Measurements from ENCODE around the gene CACNB1.

The CACNB1 gene

GRCh38 chr17:39225308-39225958, 28.0 kb upstream of the CACNB1 start, which contains the start of gene STAC2:
TSS of gene STAC2 (minus strand) at chr17:39225945. CDS start at chr17:39225502, 443 bp downstream.
- no peak for DNase-seq

GRCh38 chr17:39224778-39225307, 27.4 kb upstream of the CACNB1 start:
- DNase-seq: no peak

DNA sequence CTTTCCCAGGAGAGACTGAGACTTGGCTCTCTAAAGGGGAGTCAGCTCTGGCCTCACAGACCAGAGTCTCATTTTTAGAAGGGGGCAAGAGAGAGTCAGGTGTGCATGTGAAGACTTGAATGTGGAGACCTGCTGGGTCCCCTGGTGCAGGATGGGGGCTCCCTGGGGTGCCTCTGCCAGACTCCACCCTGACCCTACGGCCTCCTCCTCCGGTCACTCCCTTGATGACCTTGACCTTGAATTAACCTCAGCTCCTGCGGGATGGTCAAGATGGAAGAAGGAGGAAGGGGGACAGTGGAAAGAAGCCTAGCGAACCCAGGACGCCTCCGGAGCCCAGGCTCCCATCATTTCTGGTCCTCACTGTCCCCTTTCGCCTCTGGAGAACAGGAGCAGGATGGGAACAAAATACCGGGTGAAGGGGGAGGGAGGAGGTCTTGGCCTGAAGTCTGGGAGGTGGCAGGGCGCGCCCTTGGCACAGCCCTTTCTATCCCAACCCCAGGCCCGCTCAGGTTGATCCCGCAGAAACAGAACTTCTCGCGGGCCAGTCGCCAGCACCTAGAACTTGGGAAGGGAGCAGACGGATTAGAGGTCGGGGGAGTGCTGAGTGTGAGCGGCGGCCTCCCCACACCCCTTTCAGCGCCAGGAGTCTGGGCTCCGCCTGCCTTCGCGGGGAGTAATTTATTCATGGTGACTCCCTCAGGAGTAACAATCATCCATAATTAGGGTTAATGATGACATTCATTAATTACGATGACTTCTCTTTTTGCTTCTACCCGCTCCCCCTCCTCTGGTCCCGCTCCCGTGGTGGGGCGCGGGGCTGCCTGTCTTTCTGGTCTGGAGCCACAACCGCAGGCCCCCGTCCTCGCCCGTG, 26.7 kb upstream of the CACNB1 start:
- no peak for DNase-seq

DNA sequence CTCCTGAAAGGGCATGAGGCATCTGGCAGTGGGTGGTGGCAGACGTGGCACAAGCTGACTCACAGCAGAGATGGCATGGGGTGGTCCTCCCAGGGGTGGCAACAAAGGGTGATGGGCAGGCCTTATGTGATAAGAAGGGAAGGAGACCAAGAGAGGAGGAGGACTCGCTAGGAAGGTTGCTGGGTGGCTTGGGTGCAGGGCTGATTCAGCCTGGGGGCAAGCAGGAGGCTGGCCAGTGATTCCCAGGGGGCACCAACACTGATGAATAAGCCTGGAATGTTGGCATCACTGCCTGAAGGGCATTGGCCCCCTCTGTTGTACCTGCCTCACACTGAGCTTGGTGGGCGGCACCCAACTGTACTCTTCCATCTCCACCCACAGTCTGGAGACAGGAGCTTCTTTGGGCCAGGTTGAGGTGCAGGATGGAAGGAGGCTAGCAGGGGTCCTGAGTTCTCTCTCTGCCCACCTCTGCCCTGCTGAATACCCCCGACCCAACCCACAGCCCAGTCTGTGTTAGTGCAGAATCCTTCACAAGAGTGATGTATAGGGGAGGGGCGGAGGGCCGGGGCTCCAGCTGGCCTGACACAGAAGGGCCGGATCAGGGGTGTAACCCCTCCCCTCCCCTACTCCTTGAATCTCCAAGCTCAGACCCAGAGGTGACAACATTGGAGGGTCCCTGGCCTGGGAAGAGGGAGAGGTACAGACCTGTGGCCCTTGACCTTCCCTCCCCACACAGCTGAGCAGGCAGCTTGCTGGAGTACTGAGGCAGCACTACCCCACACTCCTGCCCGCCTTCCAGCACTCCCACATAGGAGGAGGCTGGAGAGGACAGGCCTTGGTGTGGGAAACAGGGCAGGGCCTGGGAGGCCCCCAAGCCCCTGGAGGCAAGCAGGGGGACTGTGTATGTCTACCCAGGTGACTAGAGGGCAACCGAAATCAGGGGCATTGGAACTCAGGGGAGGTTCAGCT, 25.7 kb upstream of the CACNB1 start:
- no peak for DNase-seq

DNA sequence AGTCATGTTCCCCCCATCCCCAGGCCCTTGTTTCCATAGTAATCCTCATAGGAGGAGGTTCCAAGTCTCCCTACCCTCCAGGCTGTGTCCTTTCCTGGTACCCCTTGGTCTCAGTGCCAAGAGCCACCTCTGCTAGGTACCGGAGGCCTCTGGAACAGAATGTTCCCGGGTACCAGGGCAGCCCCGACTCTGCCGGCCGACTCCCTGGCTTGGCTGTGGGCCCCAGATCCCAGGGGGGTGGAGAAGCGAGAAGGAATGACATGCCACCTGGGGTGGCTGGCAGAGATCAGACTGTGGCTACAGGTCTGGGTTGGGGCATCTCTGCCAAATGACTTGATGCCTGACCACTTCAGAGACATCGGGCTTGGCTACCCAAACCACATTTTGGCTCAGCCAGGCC, 24.7 kb upstream of the CACNB1 start:
- DNase-seq: no peak

- no peak for DNase-seq
Measured at GRCh38 chr17:39221572-39221971, 24.1 kb upstream of the CACNB1 start.

GRCh38 chr17:39219647-39220154, 22.2 kb upstream of the CACNB1 start:
- no peak for DNase-seq

GRCh38 chr17:39218906-39219305, 21.4 kb upstream of the CACNB1 start:
- no peak for DNase-seq

- DNase-seq: no peak
Measured at GRCh38 chr17:39217734-39218369, 20.4 kb upstream of the CACNB1 start.

DNA sequence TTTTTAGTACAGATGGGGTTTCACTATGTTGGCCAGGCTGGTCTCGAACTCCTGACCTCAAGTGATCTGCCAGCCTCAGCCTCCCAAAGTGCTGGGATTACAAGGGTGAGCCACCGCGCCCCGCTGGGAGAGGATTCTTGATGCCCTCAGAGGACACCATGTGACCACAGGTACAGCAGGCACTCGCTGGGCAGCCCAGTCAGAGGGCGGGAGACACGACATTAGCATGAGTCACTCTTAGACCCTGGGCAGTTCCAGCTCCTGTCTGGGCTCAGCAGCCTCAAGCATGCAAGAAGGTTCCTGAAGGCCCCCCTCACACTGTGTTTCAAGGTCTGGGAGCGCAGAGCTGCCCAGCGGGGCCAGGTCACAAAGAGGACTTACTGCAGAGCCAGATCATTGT, 16.4 kb upstream of the CACNB1 start:
- no peak for DNase-seq

- no peak for DNase-seq
Measured at GRCh38 chr17:39212841-39213480, 15.5 kb upstream of the CACNB1 start.

- no peak for DNase-seq
Measured at GRCh38 chr17:39212195-39212810, 14.8 kb upstream of the CACNB1 start.

DNA sequence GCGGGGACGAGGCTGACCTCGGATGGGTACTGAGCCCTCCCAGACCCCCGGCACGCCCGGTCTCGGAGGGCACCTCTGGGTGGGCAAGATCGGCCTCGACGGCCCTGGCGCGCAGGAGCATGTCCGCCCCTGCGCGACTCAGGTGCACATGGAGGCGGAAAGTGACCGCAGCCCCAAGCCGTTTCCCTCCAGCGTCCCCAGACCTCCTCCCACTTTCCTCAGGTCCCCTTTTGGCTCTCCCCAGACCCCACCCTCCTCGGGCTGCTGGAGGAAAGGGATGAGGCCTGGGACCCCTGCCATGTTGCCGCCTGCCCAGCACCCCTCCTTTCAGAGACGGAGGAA, 12.6 kb upstream of the CACNB1 start:
- DNase-seq: no peak

DNA sequence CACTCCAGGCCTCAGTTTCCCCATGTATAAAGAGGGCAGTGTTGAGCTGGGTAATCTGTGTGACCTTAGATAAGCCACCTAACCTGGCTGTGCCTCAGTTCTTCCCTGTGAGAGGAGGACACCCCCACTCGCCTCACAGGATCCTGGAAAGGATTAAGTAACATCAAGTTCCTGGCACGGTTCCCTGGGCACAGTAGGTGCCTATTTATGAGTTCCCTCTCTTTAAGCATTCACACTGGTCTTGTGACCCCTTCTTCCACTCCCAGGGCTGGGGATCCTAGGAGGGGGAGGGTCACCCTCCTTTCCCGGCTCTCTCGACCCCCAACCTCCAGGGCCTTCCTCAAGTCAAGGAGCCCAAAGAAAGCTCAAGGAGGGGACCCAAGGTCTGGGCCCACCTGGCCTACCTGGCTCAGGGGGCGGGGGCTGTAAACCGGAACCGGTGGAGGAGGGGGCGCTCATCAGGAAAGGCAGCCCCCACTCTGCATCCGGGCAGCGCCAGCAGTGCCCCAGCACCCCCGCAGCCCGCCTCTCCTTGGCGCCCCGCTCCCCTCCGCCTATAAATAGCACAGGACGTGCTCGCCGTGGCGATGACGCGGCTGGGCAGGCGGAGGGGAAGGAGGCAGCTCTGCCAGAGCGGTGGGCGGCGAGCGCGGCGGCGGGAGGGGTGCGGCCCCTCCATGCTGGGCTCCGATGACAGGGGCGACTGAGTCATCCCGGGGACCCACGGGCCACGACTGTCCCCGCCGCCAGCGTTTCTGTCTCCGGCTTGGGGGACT, 12.0 kb upstream of the CACNB1 start:
- DNase-seq: peak; percentile 84

DNA sequence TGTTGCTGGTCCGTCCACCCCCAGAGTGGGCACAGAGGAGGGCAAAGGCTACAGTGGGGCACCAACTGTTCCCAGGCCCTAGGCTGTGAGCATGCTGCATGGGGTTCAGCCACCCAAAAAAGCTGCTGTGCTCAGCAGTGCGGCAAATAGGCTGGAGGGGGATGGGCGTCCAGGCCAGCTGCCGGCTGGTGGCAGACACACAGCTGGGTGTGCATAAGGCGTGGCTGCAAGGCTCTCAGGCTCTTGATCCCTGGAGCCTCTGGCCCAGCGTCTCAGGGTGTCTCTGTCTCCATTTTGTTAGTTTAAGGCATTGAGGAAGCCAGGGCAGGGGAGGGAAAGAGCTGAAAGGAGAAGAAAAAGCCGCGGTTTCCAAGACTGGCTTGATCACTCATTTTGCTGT, 11.4 kb upstream of the CACNB1 start:
- DNase-seq: no peak

DNA sequence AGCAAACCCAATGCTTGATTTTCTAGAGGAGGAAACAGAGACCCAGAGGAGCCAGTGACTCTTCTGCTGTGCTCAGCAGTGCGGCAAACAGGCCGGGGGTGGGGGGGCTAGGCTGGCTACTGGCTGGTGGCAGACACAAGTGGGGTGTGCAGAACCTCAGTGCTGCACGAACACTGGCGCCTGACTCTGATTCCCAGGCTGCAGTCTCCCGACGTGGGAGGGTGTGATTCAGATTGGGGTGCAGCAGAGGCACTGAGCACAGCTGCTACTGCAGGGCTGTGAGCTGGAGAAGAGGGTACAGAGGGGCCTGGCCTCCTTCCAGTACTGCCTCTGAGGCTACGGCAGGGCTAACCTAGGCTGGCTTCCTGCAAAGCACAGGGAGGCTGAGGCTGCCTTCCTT, 10.7 kb upstream of the CACNB1 start:
- DNase-seq: no peak

GRCh38 chr17:39205112-39205526, 7.7 kb upstream of the CACNB1 start:
- no peak for DNase-seq

GRCh38 chr17:39204245-39204644, 6.8 kb upstream of the CACNB1 start:
- DNase-seq: no peak

GRCh38 chr17:39200957-39201510, 3.6 kb upstream of the CACNB1 start:
- DNase-seq: no peak

Measured in right hindlimb (tissue), 1 donor.